SKM-1 (cell line): ENCODE measurements around the gene UTP4.
"Not testable (repeated sequence)": the region's sequence is repeated elsewhere in the genome, so short reads cannot be mapped to it uniquely, and the experiment has no call there.

ENCODE experiments used
- DNase-seq: peaks from one replicate; lab custom pipeline; 2025; ENCODE audit not compliant: unreplicated experiment; lab: John Stamatoyannopoulos, UW

The UTP4 gene

GRCh38 chr16:69110406-69110805, 22.0 kb upstream of the UTP4 start:
- DNase-seq, result no peak

- DNase-seq, result no peak
Observed at GRCh38 chr16:69111216-69111875, 21.1 kb upstream of the UTP4 start.

GRCh38 chr16:69111876-69112230, 20.6 kb upstream of the UTP4 start:
- DNase-seq, result no peak

DNA sequence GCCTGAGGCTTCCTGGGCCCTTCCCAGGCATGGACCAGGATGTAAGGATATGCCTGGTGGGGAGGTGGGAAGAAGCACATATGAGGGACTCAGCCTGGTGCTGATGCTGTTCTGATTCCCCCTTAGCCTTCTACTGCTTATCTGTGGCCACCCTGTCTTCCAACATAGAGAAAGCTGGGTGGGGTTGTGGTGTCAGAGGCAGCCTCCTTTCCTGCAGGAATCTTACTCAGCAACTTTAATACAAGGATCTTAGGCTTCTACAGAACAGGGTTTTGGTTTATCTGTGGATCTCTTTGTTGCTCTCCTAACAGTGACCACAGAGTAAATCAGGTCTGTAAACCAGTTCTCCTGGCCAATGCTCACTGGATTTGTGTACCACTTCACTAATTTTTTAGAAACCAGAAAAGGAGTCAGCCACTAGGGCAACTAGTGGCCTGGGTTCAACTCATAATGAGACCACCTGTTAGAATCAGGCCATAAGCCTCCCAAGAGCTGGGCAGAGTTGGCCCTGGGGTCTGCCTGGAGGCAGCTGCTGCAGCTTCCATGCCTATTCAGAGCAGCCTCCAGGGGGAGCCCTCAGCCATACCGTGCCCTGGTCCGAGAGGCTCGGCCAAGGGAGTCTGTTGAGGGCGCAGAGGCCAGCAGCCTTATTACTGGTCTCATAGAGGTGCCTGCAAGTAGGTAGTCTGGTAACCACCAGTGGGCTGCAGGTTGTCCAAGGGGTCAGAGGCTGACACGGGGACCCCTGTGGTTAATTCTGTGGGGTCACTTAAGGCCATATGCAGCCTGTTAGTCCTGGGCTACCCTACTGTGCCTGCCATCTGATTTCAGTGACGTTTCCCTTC, 19.9 kb upstream of the UTP4 start:
- DNase-seq, result peak; percentile 33

GRCh38 chr16:69113216-69113615, 19.2 kb upstream of the UTP4 start:
- no peak for DNase-seq

GRCh38 chr16:69114346-69114975, 18.0 kb upstream of the UTP4 start:
- no peak for DNase-seq

- DNase-seq, result no peak
Observed at GRCh38 chr16:69114976-69115355, 17.5 kb upstream of the UTP4 start.

- DNase-seq, result no peak
Observed at GRCh38 chr16:69115361-69115760, 17.1 kb upstream of the UTP4 start.

DNA sequence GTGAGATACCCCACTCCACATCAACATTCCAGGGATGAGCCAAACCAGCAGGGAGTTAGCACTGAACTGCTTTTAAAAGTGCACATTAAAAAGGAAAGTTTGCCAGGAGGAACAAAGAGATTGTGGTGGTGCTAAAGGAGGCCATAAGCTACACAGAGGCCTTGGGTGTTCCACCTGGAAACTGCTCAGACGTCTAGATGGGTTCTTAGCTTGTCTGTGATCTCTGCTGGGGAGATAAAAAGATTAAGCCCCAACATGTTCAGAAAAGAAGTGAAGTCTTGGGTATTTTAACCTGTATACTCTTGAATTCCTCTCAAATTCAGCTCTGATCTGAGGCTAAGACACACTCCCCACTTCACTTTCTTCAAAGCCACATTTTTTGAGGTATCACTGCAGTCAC, 16.6 kb upstream of the UTP4 start:
- DNase-seq, result no peak

- DNase-seq, result no peak
Observed at GRCh38 chr16:69116256-69116875, 16.1 kb upstream of the UTP4 start.

DNA sequence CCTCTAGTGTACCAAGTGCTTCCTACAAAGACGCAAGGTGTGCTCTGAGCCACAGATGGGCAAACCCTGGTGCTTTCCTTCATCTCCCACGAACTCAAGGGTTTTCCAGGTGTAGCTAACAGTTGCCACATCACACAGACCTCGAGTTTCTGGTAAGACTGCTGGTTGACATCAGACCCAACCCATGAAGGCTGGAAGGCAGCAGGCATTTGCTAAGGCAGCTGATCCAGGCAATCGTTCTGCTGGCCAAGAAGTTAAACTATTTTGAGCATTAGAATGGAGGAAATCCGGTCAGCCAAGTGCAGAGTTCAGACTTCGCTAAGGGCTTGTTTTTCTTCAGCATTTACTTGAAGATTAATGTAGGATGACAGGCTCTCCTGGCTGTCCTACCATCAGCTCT, 15.5 kb upstream of the UTP4 start:
- no peak for DNase-seq

- no peak for DNase-seq
Observed at GRCh38 chr16:69118468-69118867, 14.0 kb upstream of the UTP4 start.

- no peak for DNase-seq
Observed at GRCh38 chr16:69118994-69119393, 13.5 kb upstream of the UTP4 start.

- no peak for DNase-seq
Observed at GRCh38 chr16:69119536-69119935, 12.9 kb upstream of the UTP4 start.

GRCh38 chr16:69120096-69120664, 12.3 kb upstream of the UTP4 start:
- no peak for DNase-seq

DNA sequence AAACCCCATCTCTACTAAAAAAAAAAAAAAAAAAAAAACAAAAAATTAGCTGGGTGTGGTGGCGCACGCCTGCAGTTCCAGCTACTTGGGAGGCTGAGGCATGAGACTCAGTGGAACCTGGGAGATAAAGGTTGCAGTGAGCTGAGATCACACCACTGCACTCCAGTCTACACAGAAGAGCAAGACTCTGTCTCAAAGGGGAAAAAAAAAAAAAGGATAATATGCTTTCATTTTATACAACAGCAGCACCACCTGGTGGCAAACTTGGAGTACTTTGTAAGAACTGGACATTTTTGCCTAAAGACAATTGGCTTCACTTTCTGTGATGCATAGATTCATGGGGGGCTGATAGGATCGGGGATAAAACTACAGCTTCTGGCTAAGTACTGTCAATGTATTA, 8.5 kb upstream of the UTP4 start:
- peak; percentile 68 for DNase-seq

GRCh38 chr16:69124406-69124805, 8.0 kb upstream of the UTP4 start:
- DNase-seq, result not testable (repeated sequence)

DNA sequence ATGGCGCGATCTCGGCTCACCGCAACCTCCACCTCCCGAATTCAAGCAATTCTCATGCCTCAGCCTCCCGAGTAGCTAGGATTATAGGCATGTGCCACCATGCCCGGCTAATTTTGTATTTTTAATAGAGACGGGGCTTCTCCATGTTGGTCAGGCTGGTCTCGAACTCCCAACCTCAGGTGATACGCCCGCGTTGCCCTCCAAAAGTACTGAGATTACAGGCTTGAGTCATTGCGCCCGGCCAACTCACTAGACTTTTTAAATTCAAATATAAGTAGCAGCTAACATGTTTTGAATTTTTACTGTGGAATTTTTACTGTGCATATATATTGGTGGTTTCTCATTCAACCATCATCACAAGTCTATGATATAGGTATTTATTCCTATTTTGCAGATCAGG, 7.5 kb upstream of the UTP4 start:
- not testable (repeated sequence) for DNase-seq

DNA sequence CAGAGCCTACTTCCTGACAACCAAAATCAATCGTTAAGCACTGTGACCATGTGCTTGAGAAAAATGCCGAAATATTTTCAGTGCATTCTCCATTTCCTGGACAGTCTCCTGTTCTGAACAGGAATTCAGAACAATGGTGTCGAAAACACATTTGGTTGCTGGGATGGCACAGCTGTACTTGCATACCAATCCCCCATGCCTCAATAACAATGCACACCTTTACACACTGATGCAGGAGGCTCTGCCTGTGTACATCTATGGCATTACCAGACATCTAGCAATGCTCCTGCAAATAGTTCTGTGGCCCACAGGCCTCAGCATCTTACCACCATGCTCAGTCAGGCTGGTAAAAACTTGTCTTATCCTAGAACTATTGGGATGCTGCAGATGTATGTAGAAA, 6.2 kb upstream of the UTP4 start:
- no peak for DNase-seq

DNA sequence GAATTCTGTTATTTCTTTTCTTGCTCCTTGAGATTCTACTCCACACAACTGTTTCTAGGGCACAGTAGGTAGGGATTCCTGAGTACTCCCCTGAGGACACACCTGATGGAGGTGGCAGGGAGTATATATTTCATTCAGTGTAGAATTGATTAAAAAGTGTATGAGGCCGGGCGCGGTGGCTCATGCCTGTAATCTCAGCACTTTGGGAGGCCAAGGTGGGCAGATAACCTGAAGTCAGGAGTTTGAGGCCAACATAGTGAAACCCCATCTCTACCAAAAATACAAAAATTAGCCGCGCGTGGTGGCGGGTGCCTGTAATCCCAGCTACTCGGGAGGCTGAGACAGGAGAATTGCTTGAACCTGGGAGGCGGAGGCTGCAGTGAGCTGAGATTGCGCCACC, 5.6 kb upstream of the UTP4 start:
- DNase-seq, result not testable (repeated sequence)

DNA sequence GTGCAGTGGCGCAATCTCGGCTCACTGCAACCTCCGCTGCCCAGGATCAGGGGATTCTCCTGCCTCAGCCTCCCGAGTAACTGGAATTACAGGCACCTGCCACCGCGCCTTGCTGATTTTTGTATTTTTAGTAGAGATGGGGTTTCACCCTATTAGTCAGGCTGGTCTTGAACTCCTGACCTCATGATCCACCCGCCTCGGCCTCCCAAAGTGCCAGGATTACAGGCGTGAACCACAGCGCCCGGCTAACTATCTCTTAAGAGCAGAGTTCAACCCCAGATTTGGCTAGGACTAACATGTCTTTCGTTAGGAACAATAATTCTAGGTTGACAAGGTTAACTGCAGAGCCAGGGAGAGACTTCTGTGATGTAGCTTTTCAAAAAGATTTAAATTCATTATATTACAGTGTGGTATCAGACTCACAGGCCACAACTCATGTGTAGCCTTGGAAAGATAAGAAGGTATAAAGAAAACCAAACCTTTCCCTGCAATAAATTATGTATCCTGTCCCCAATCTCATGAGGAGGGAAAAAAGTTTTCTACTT, 4.4 kb upstream of the UTP4 start:
- DNase-seq, result no peak
